GM12892 (cell line): ENCODE data around the gene UNCX.

Experiments
- POLR2A ChIP-seq: IDR thresholded peaks from 2 replicates; pipeline ENCODE4 v1.6.1; 2011; ENCODE audit warnings: low read depth, low read length, control low read depth
- TAF1 ChIP-seq: IDR thresholded peaks from 2 replicates; pipeline ENCODE4 v1.6.1; 2011; ENCODE audit warnings: low read depth, mild to moderate bottlenecking, control low read depth, low read length, borderline replicate concordance

DNA sequence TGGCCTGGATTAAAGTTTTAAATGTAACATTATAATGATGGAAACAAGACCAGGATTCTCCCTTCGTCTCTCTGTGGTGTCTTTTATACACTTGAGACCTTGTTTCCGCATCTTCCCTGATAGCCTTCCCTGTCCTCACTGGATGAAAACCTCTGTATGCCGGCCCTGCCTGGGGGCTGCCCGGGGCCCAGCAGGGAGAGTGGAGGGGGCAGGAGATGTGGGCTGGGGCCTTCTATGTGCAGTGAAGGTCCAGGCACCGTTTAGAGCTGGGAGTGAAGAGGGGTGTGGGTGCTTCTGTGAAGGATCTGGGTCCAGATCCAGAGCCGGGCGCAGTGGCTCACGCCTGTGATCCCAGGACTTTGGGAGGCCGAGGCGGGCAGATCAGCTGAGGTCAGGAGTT, 50.7 kb downstream of the UNCX start:
- TF ChIP-seq TAF1 (no peak), POLR2A (no peak)
